Esophagus (tissue), 2 donors: Measurements from ENCODE around the gene MPP3. TPM values are rescaled to one million over a fixed set of nuclear protein-coding genes. Genes with fewer than 3 reads are reported as not detected.
A peak's percentile ranks its signal among the peaks of the same experiment; 100 is the strongest.

Experiments used
- H3K27ac ChIP-seq, 2 donors: one replicate each; pipeline ENCODE4 v1.5.1; 2013; ENCODE audit warnings: low read depth in 2 of 2, mild to moderate bottlenecking in 2 of 2, inconsistent platforms in 1 of 2, low read length in 1 of 2, moderate library complexity in 1 of 2
- H3K27me3 ChIP-seq, 2 donors: one replicate each; pipeline ENCODE4 v1.6.1; 2013; ENCODE audit warnings: low read length in 2 of 2, control low read depth in 1 of 2, mild to moderate bottlenecking in 1 of 2; ENCODE audit not compliant: insufficient read depth in 2 of 2, control insufficient read depth in 1 of 2
- H3K36me3 ChIP-seq, 2 donors: one replicate each; pipeline ENCODE4 v1.6.1; 2013; ENCODE audit warnings: low read length in 1 of 2; ENCODE audit not compliant: control insufficient read depth in 2 of 2, insufficient read depth in 2 of 2
- H3K4me1 ChIP-seq, 2 donors: one replicate each; pipeline ENCODE4 v1.6.1; 2013; ENCODE audit warnings: low read length in 1 of 2; ENCODE audit not compliant: control insufficient read depth in 2 of 2, insufficient read depth in 2 of 2
- H3K4me3 ChIP-seq, 2 donors: one replicate each; pipeline ENCODE4 v1.5.1; 2013; ENCODE audit warnings: low read length in 2 of 2, mild to moderate bottlenecking in 2 of 2, low read depth in 1 of 2, moderate library complexity in 1 of 2
- H3K9me3 ChIP-seq, 2 donors: one replicate each; pipeline ENCODE4 v1.6.1; 2013; ENCODE audit warnings: mild to moderate bottlenecking in 2 of 2, low read depth in 1 of 2, low read length in 1 of 2, moderate library complexity in 1 of 2; ENCODE audit not compliant: control insufficient read depth in 2 of 2, insufficient read depth in 1 of 2
- WGBS, 2 donors: extraction: QIAGEN DNeasy Blood & Tissue Kit; methylation state at CpG; one replicate each; pipeline ENCODE4 v1.1.7; 2013; 5-methylcytosine and 5-hydroxymethylcytosine counted together
- polyA plus RNA-seq, 2 donors: library from polyadenylated mRNA; stranded (reverse); fragments of 200-250 nt; gene quantifications; one replicate each; pipeline ENCODE4 v1.2.3, GENCODE V29; 2013
- donor health status: healthy with polysubstance abuse.
- donor health status: Bipolar disorder and iron deficiency.

The MPP3 gene
- polyA plus RNA-seq, 2 donors, result 5.6 to 9.6 TPM

GRCh38 chr17:43839670-43840108, 6.7 kb upstream of the MPP3 start:
- H3K36me3 ChIP-seq, result no peaks in the 10 kb centered on the region
- no peaks in the 10 kb centered on the region for H3K27me3 ChIP-seq
- H3K9me3 ChIP-seq, result no peaks in the 10 kb centered on the region
- 26 to 36% methylated on average over 7 of the region's 7 CpGs for WGBS, 2 donors
- H3K4me1 ChIP-seq, result peaks cover 2 to 4% of the 10 kb centered on the region in 2 donors
- no peak overlapping the region for H3K4me3 ChIP-seq
- peak overlapping the region; percentile 1 to 22 for H3K27ac ChIP-seq

GRCh38 chr17:43834106-43834505, 1.2 kb upstream of the MPP3 start:
- Histone ChIP-seq H3K36me3 (peaks cover 3 to 7% of the 10 kb centered on the region in 2 donors), H3K4me3 (no peak overlapping the region), H3K27ac (no peak overlapping the region), H3K27me3 (no peaks in the 10 kb centered on the region), H3K9me3 (no peaks in the 10 kb centered on the region), H3K4me1 (peaks cover 0 to 5% of the 10 kb centered on the region in 2 donors)
- 57 to 73% methylated on average over 2 of the region's 2 CpGs for WGBS, 2 donors

GRCh38 chr17:43832168-43832975, 574 bp downstream of the MPP3 start:
- WGBS, 2 donors, result 10 to 14% methylated on average over 33 to 51 of the region's 51 CpGs
- no peaks in the 10 kb centered on the region for H3K9me3 ChIP-seq
- peaks cover 3 to 9% of the 10 kb centered on the region in 2 donors for H3K36me3 ChIP-seq
- H3K27ac ChIP-seq, result peak overlapping the region; percentile 18 to 27
- peak overlapping the region; percentile 56 to 61 for H3K4me3 ChIP-seq
- H3K4me1 ChIP-seq, result peaks cover 0 to 5% of the 10 kb centered on the region in 2 donors
- no peaks in the 10 kb centered on the region for H3K27me3 ChIP-seq

- Histone ChIP-seq H3K27ac (no peak overlapping the region), H3K4me3 (no peak overlapping the region), H3K36me3 (peaks cover 3 to 9% of the 10 kb centered on the region in 2 donors), H3K9me3 (no peaks in the 10 kb centered on the region), H3K27me3 (no peaks in the 10 kb centered on the region), H3K4me1 (peaks cover 0 to 5% of the 10 kb centered on the region in 2 donors)
- 83 to 87% methylated on average over 8 of the region's 8 CpGs for WGBS, 2 donors
Measured at GRCh38 chr17:43831633-43832032, 1.3 kb downstream of the MPP3 start.

- no peaks in the 10 kb centered on the region for H3K9me3 ChIP-seq
- H3K4me1 ChIP-seq, result peaks cover 0 to 5% of the 10 kb centered on the region in 2 donors
- H3K36me3 ChIP-seq, result peaks cover 3 to 11% of the 10 kb centered on the region in 2 donors
- H3K27me3 ChIP-seq, result no peaks in the 10 kb centered on the region
- no peak overlapping the region for H3K27ac ChIP-seq
- 82 to 89% methylated on average over 7 of the region's 7 CpGs for WGBS, 2 donors
- no peak overlapping the region for H3K4me3 ChIP-seq
Measured at GRCh38 chr17:43830510-43831140, 2.3 kb downstream of the MPP3 start.

GRCh38 chr17:43829738-43830137, 3.2 kb downstream of the MPP3 start:
- H3K27me3 ChIP-seq, result no peaks in the 10 kb centered on the region
- no peak overlapping the region for H3K27ac ChIP-seq
- H3K36me3 ChIP-seq, result peaks cover 3 to 14% of the 10 kb centered on the region in 2 donors
- WGBS, 2 donors, result 95 to 96% methylated on average over 14 of the region's 14 CpGs
- H3K9me3 ChIP-seq, result no peaks in the 10 kb centered on the region
- peaks cover 0 to 5% of the 10 kb centered on the region in 2 donors for H3K4me1 ChIP-seq
- no peak overlapping the region for H3K4me3 ChIP-seq

- Histone ChIP-seq H3K9me3 (no peaks in the 10 kb centered on the region), H3K36me3 (peaks cover 3 to 14% of the 10 kb centered on the region in 2 donors)
- WGBS, 2 donors, result 92 to 93% methylated on average over 9 of the region's 9 CpGs
Measured at GRCh38 chr17:43827596-43827995, 5.3 kb downstream of the MPP3 start.

GRCh38 chr17:43826206-43826605, 6.7 kb downstream of the MPP3 start:
- Histone ChIP-seq H3K4me3 (no peak overlapping the region), H3K4me1 (no peaks in the 10 kb centered on the region), H3K27ac (no peak overlapping the region), H3K36me3 (peaks cover under 1 to 14% of the 10 kb centered on the region in 2 donors), H3K9me3 (no peaks in the 10 kb centered on the region), H3K27me3 (no peaks in the 10 kb centered on the region)
- 76 to 85% methylated on average over 7 of the region's 7 CpGs for WGBS, 2 donors

More at GRCh38 chr17:43827596-43827995, 5.3 kb downstream of the MPP3 start:
- H3K27ac ChIP-seq, result no peak overlapping the region
- no peak overlapping the region for H3K4me3 ChIP-seq
- no peaks in the 10 kb centered on the region for H3K27me3 ChIP-seq
- no peaks in the 10 kb centered on the region for H3K4me1 ChIP-seq

GRCh38 chr17:43825567-43825966, 7.4 kb downstream of the MPP3 start:
- peaks cover 0 to 19% of the 10 kb centered on the region in 2 donors for H3K36me3 ChIP-seq
- no peak overlapping the region for H3K4me3 ChIP-seq
- H3K4me1 ChIP-seq, result no peaks in the 10 kb centered on the region
- H3K27me3 ChIP-seq, result no peaks in the 10 kb centered on the region
- 85 to 88% methylated on average over 11 to 12 of the region's 12 CpGs for WGBS, 2 donors
- H3K27ac ChIP-seq, result no peak overlapping the region
- H3K9me3 ChIP-seq, result peaks cover 0 to 2% of the 10 kb centered on the region in 2 donors
